ENCODE measurements around the gene MBTPS1.

The MBTPS1 gene

DNA sequence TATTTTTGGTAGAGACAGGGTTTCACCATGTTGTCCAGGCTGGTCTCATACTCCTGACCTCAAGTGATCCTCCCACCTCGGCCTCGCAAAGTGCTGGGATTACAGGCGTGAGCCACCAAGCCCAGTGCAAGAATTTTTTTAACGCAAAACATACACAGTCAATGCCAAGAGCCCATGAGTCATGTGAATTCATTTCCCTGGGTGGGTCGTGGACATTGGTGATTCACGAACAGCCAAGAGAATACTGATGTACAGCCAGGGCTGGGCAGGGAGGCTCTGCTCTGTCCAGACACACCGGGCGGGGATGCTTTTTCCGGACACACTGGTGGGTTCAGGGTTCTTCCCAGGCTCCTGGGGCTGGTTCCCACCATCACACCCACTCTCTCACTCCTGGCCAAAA, 91.9 kb downstream of the MBTPS1 start:
- TF ChIP-seq SP1 (IDR thresholded peaks at IDR 0.05) (no peak), FOXK2 (IDR thresholded peaks at IDR 0.05) (no peak), FOXM1 (IDR thresholded peaks at IDR 0.05; ENCODE audit: borderline replicate concordance) (no peak), BHLHE40 (IDR thresholded peaks at IDR 0.05; ENCODE audit: borderline replicate concordance) (no peak), LEF1 (IDR thresholded peaks at IDR 0.05; ENCODE audit: borderline replicate concordance) (no peak), L3MBTL2 (conservative IDR thresholded peaks at IDR 0.05) (no peak), CTBP1 (IDR thresholded peaks at IDR 0.05; ENCODE audit: borderline replicate concordance) (no peak)
- CTCF ChIA-PET, result no interaction called here
- DNase-seq (ENCODE audit: extremely low spot score), result no peak
- POLR2A ChIA-PET, result no interaction called here

DNA sequence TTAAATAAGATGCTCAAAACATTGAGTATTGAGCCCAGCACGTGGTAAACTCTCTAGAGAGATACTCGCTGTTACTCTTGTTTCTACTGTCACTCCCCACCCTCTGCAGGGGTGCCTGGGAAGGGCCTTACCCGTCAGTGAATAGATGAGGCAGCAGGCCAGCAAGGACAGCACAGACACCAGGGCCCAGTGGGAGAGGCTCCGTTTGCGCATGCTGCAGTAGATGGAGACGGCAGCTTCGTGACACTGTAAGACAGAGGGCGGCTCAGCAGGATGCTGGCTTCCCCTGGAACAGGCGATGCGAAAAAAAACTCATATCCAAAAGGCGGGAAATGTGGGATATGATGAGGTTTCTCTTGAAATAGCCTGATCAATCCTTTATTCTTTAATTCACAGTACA, 94.1 kb downstream of the MBTPS1 start:
- POLR2A ChIA-PET, result no interaction called here

GRCh38 chr16:84021488-84021887, 95.3 kb downstream of the MBTPS1 start:
- POLR2A ChIA-PET, result no interaction called here
- CTCF ChIA-PET, result no interaction called here
- TF ChIP-seq FOXM1 (IDR thresholded peaks at IDR 0.05; ENCODE audit: borderline replicate concordance) (no peak), CTBP1 (IDR thresholded peaks at IDR 0.05; ENCODE audit: borderline replicate concordance) (no peak), LEF1 (IDR thresholded peaks at IDR 0.05; ENCODE audit: borderline replicate concordance) (no peak), ELF4 (IDR thresholded peaks at IDR 0.05) (no peak), BHLHE40 (IDR thresholded peaks at IDR 0.05; ENCODE audit: borderline replicate concordance) (no peak), ARNT (IDR thresholded peaks at IDR 0.05) (no peak), TARDBP (IDR thresholded peaks at IDR 0.05) (no peak), L3MBTL2 (conservative IDR thresholded peaks at IDR 0.05) (no peak), NFRKB (IDR thresholded peaks at IDR 0.05) (no peak), SP1 (IDR thresholded peaks at IDR 0.05) (no peak), SUZ12 (IDR thresholded peaks at IDR 0.05) (no peak), ZNF384 (IDR thresholded peaks at IDR 0.05) (no peak), HDGF (IDR thresholded peaks at IDR 0.05; ENCODE audit: borderline replicate concordance) (no peak), FOXK2 (IDR thresholded peaks at IDR 0.05) (no peak), FOXA1 (IDR thresholded peaks at IDR 0.05) (no peak)
- TF ChIP-seq, protein P1, sequence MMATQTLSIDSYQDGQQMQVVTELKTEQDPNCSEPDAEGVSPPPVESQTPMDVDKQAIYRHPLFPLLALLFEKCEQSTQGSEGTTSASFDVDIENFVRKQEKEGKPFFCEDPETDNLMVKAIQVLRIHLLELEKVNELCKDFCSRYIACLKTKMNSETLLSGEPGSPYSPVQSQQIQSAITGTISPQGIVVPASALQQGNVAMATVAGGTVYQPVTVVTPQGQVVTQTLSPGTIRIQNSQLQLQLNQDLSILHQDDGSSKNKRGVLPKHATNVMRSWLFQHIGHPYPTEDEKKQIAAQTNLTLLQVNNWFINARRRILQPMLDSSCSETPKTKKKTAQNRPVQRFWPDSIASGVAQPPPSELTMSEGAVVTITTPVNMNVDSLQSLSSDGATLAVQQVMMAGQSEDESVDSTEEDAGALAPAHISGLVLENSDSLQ (IDR thresholded peaks at IDR 0.05), result no peak
- DNase-seq (ENCODE audit: extremely low spot score), result no peak

More for the DNA sequence above, 94.1 kb downstream of the MBTPS1 start:
- CTCF ChIA-PET, result no interaction called here
- no peak for TF ChIP-seq FOXM1 (IDR thresholded peaks at IDR 0.05; ENCODE audit: borderline replicate concordance)
- TF ChIP-seq FOXK2 (IDR thresholded peaks at IDR 0.05), result no peak
- no peak for DNase-seq (ENCODE audit: extremely low spot score)

DNA sequence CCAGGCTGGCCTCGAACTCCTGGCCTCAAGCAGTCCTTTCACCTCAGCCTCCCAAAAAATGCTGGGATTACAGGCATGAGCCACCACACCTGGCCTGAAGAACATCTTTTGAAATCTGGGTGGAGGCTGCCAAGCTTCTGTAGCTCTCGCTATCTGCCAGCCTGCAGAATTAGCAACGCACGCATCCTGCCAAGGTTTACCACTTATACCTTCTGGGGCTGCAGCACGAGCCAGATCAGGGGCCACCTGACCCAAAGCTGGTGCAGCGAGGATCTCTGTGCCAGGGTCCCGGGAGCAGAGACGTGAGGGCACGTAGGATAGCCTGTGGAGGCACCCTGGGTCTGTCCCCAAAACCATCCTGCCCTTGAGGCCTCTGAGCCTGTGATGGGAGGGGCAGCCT, 96.4 kb downstream of the MBTPS1 start:
- TF ChIP-seq FOXK2 (IDR thresholded peaks at IDR 0.05), result no peak
- DNase-seq (ENCODE audit: extremely low spot score), result no peak
- POLR2A ChIA-PET, result no interaction called here
- CTCF ChIA-PET, result no interaction called here

DNA sequence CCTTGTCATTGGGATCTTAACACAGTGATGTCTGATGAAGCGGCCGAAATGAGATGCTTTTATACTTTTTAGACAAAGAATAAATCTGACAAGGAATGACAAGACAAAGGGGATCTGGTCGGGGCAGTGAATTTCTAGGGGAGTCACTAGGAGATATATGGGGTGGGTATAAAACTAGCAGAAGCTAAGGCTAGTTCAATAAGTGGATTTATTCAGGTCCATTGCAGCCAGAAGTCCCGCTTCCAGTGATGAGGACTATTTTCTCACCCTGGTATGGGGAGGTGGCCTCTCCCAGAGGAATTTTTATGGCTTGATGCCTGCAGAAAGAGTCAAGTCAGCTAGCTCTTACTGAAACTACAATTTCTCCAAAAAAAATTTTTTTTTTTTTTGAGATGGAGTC, 98.0 kb downstream of the MBTPS1 start:
- no peak for TF ChIP-seq ARNT (IDR thresholded peaks at IDR 0.05)
- no peak for TF ChIP-seq TARDBP (IDR thresholded peaks at IDR 0.05)
- no peak for TF ChIP-seq BHLHE40 (IDR thresholded peaks at IDR 0.05; ENCODE audit: borderline replicate concordance)
- no peak for TF ChIP-seq LEF1 (IDR thresholded peaks at IDR 0.05; ENCODE audit: borderline replicate concordance)
- TF ChIP-seq ELF4 (IDR thresholded peaks at IDR 0.05), result no peak
- TF ChIP-seq SUZ12 (IDR thresholded peaks at IDR 0.05), result no peak
- no peak for DNase-seq (ENCODE audit: extremely low spot score)
- ChIA-PET POLR2A (no interaction called here), CTCF (no interaction called here)

GRCh38 chr16:84016477-84016876, 100.3 kb downstream of the MBTPS1 start:
- ChIA-PET POLR2A (no interaction called here), CTCF (no interaction called here)
- TF ChIP-seq ARNT (IDR thresholded peaks at IDR 0.05), result no peak
- TF ChIP-seq L3MBTL2 (conservative IDR thresholded peaks at IDR 0.05), result no peak
- no peak for TF ChIP-seq FOXA1 (IDR thresholded peaks at IDR 0.05)
- TF ChIP-seq BHLHE40 (IDR thresholded peaks at IDR 0.05; ENCODE audit: borderline replicate concordance), result no peak
- TF ChIP-seq, protein P1 (IDR thresholded peaks at IDR 0.05), result no peak
- no peak for TF ChIP-seq ZNF384 (IDR thresholded peaks at IDR 0.05)
- no peak for TF ChIP-seq ELF4 (IDR thresholded peaks at IDR 0.05)
- no peak for TF ChIP-seq HDGF (IDR thresholded peaks at IDR 0.05; ENCODE audit: borderline replicate concordance)
- no peak for TF ChIP-seq LEF1 (IDR thresholded peaks at IDR 0.05; ENCODE audit: borderline replicate concordance)
- TF ChIP-seq FOXM1 (IDR thresholded peaks at IDR 0.05; ENCODE audit: borderline replicate concordance), result no peak
- no peak for TF ChIP-seq FOXK2 (IDR thresholded peaks at IDR 0.05)
- no peak for TF ChIP-seq NFRKB (IDR thresholded peaks at IDR 0.05)
- no peak for TF ChIP-seq SUZ12 (IDR thresholded peaks at IDR 0.05)
- DNase-seq (ENCODE audit: extremely low spot score), result no peak

DNA sequence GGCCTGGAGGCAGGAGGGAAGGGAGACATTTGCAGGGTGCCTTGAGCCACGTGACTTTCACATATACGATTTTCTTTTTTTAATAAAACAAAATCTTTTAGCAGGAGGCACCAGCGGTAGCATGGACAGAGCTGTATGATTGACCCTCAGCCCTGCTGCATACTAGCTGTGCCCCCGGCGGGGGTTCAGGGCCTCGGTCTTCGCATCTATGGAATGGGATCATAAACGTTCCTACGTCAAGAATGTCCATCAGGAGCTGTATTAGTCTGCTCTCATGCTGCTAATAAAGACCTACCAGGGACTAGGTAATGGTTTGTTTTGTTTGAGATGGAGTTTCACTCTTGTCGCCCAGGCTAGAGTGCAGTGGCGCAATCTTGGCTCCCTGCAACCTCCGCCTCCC, 101.3 kb downstream of the MBTPS1 start:
- no peak for TF ChIP-seq HDGF (IDR thresholded peaks at IDR 0.05; ENCODE audit: borderline replicate concordance)
- TF ChIP-seq SUZ12 (IDR thresholded peaks at IDR 0.05), result no peak
- TF ChIP-seq CTBP1 (IDR thresholded peaks at IDR 0.05; ENCODE audit: borderline replicate concordance), result no peak
- TF ChIP-seq FOXK2 (IDR thresholded peaks at IDR 0.05), result no peak
- TF ChIP-seq, protein P1 (IDR thresholded peaks at IDR 0.05), result no peak
- no peak for TF ChIP-seq FOXA1 (IDR thresholded peaks at IDR 0.05)
- no peak for TF ChIP-seq BHLHE40 (IDR thresholded peaks at IDR 0.05; ENCODE audit: borderline replicate concordance)
- no peak for TF ChIP-seq ZNF384 (IDR thresholded peaks at IDR 0.05)
- ChIA-PET CTCF (no interaction called here), POLR2A (no interaction called here)
- DNase-seq (ENCODE audit: extremely low spot score), result no peak

Data from HEK293T (cell line).